Activated CD8-positive, alpha-beta memory T cell treated with anti-CD3 and anti-CD28 coated beads, Interleukin-2, amount 50 U/mL, for 24 hours (primary cell): ENCODE results near the gene TBC1D10A.

ENCODE experiments used
- DNase-seq: peaks from one replicate; pipeline ENCODE4 v3.0.0-alpha.2; 2020; ENCODE audit errors: extremely low read depth

TBC1D10A gene

DNA sequence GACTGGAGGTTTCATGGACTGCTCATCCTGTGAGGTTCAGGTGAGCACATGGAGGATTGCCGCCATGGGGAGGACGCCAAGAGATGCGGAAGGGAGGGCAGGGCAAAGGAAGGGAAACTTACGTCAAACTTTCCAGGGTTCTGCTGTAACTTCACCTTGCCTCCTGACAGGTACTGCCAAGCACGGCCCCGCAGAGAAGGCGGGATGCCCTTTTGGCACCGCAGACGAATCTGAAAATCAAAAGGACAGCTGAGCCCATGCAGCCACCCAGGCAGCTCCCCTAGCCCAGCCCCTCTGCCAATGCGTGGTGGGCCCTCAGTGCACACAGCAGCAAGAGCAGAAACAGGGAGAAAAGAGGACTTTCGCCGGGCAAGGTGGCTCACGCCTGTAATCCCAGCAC, 27.4 kb downstream of the TBC1D10A start:
- no peak for DNase-seq

GRCh38 chr22:30297991-30298701, 28.6 kb downstream of the TBC1D10A start:
- no peak for DNase-seq

DNA sequence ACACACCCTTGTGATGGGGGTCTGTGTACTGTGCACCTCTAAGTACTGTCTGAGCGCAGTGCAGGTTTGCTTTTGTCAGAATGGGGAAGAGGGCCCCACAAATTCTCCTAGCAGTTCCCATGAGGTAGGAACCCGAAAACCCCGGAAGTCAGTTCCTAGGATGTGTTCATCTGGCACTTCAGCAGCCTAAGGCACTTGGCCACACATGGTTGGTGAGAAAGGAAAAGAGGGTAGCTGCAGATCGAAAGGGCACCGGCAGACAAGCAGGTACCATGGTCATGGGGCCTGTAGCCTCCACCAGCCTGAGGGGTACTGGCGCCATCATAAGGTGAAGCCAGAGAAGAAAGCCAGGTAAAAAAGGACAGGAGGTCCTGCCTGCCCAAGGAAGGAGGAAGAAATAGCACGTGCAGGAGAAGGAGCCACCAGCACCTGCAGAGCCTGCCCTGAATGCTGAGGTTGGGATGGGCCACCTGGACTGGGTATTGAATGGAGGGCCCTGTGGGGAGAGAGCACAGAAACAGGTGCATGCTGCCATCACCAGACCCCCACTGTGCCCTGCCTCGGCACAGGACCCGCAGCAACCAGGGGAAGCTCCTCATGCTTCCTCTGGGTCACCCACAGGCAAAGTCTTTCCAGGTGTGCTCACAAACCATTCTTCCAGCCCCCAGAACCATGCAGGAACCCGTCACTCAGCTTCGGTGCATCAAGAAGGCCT, 29.3 kb downstream of the TBC1D10A start:
- DNase-seq, result no peak

- DNase-seq, result no peak
Measured at GRCh38 chr22:30296833-30297232, 29.9 kb downstream of the TBC1D10A start.

- DNase-seq, result no peak
Measured at GRCh38 chr22:30296324-30296723, 30.4 kb downstream of the TBC1D10A start.

- no peak for DNase-seq
Measured at GRCh38 chr22:30295576-30295975, 31.2 kb downstream of the TBC1D10A start.

GRCh38 chr22:30294830-30295229, 31.9 kb downstream of the TBC1D10A start:
- DNase-seq, result no peak

GRCh38 chr22:30294066-30294465, 32.7 kb downstream of the TBC1D10A start:
- no peak for DNase-seq

DNA sequence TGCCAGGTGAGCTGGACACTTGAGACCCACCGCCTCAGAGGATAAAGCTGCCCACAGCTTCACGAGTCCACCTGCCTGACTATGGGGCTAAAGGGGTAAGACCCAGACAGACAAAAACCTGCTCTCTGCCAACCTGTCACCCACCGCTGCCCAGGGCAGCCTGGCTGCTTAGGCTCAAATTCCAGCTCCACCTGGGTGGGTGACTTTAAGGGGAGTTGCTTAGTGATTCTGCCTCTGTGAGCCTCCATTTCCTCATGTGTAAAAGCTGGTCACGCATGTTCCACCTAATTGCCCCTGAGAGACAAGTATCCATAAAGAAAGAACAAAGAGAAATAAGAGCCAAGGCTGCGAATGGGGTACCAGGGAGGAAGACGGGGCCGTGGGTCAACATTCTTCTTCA, 33.7 kb downstream of the TBC1D10A start:
- no peak for DNase-seq

- no peak for DNase-seq
Measured at GRCh38 chr22:30292069-30292970, 34.4 kb downstream of the TBC1D10A start.

GRCh38 chr22:30291058-30291892, 35.5 kb downstream of the TBC1D10A start:
- DNase-seq, result no peak

- no peak for DNase-seq
Measured at GRCh38 chr22:30290342-30291057, 36.2 kb downstream of the TBC1D10A start.

DNA sequence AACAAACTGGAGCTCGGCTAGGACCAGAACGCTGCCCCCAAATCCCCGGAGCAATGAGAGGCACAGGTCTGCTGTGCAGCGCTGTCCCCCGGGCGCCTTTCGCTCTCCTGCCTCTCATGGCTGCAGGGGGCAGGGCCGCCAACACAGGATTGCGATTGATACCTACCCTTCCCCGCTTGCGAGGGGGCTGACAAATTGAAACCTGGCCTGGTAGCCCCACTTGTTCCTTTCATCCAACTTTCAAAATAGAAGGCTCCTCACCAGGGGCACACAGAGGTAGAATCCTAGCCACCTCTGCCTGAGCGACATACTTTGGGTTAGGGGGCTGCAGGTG, 36.8 kb downstream of the TBC1D10A start:
- no peak for DNase-seq

GRCh38 chr22:30289141-30289979, 37.4 kb downstream of the TBC1D10A start, which contains the start of gene CASTOR1:
Gene CASTOR1, minus strand, starts transcription at chr22:30289505. Its CDS starts 8 bp downstream, at chr22:30289497.
- peak; percentile 80 for DNase-seq

DNA sequence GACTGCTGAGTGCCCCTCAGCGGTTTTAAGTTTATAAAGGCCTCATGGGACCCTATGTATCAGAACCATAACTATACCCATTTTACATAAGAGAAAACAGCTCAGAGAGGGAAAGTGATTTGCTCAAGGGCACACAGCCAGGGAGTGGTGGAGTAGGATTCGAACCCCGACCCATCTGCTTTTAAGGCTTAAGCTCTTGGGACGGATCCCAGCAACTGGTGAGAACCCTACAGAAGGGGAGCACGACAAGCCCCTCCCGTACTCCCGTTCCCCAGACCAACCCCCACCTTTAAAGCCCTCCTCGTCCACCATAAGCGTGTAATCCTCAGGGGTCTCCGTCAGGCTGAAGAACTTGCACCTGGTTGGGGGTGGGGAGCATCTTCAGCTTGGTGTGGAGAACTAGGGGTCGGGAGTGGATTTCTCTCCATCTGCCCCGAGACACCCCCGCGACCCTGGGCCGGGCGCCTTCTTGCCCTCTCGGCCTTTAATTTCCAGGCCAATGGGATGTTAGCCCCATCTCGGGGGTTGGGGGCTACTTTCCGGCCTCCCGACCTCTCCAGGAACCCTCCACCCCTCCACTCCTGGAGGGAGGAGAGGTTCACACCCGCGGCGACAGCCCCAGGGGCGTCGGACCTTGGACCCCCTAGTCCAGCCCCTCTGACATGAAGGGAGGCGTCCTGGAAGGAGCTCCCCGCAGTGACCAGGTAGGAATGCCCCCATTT, 38.2 kb downstream of the TBC1D10A start:
- DNase-seq, result no peak

GRCh38 chr22:30287648-30288418, 38.9 kb downstream of the TBC1D10A start:
- DNase-seq, result peak; percentile 80

DNA sequence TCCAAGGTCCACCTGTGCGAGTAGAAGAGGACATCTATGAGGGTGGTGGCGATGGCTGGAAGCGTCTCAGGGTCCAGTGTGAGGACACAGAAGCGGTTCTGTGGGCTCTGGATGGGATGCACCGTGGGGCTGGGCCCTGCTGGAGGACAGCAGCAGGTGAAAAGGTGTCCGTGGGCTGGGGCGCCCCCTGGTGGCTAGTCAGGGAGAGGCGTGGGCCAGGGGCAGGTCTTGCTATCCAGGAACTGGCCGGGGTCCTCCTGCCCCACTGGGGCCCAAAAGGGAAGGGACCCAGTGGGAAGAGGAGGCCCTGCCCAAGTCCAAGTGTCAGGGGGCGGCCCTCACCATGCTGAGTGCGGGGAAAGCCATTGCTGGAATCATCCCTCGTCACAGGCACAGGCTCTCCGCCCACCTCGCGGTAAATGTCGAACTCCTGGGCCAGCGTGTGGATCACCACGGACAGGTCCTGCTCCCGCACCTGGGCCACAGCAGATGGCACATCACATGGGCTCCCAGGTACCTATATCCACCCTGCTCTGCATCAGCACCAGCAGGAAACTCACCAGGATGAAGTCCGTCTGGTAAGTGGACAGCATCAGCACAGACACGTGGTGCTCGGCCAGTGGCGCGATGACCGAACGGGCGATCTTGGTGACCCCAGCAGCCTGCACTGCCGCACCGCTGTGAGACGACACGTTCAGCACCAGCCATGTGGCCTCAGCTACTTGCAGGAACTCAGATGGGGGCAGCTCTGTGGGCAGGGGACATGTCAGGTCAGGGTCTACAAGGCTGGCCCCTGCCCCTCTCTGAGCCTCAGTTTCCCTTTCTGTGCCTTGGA, 39.7 kb downstream of the TBC1D10A start:
- peak; percentile 65 for DNase-seq

GRCh38 chr22:30286331-30286730, 40.4 kb downstream of the TBC1D10A start:
- DNase-seq, result no peak
